Nephron progenitor cell (in vitro differentiated cells): ENCODE measurements around the gene ULK3.

Experiments used
- DNase-seq: peaks from one replicate; pipeline ENCODE4 v3.0.0; 2021
- H3K27ac Mint-ChIP-seq: 2 replicates; pipeline ENCODE4 v1.8.0; 2021; ENCODE audit warnings: mild to moderate bottlenecking, moderate library complexity, mixed read lengths
- H3K27me3 Mint-ChIP-seq: 2 replicates; pipeline ENCODE4 v1.8.0; 2021; ENCODE audit warnings: mild to moderate bottlenecking, low read depth, mixed read lengths; ENCODE audit not compliant: poor library complexity
- H3K36me3 Mint-ChIP-seq: 2 replicates; pipeline ENCODE4 v1.8.0; 2021; ENCODE audit warnings: low read depth, mixed read lengths
- H3K4me1 Mint-ChIP-seq: 2 replicates; pipeline ENCODE4 v1.8.0; 2021; ENCODE audit warnings: mixed read lengths
- H3K4me3 Mint-ChIP-seq: 2 replicates; pipeline ENCODE4 v1.8.0; 2021; ENCODE audit warnings: mild to moderate bottlenecking, moderate library complexity, mixed read lengths
- H3K9me3 Mint-ChIP-seq: 2 replicates; pipeline ENCODE4 v1.8.0; 2021; ENCODE audit warnings: mild to moderate bottlenecking, moderate library complexity, mixed read lengths
- TF ChIP-seq, protein P1 (sequence below): fragments of 200-600 bp; sonication (generic); IDR thresholded peaks from 2 replicates; pipeline ENCODE4 v1.5.0; 2021; ENCODE audit warnings: antibody characterized with exemption

The ULK3 gene

DNA sequence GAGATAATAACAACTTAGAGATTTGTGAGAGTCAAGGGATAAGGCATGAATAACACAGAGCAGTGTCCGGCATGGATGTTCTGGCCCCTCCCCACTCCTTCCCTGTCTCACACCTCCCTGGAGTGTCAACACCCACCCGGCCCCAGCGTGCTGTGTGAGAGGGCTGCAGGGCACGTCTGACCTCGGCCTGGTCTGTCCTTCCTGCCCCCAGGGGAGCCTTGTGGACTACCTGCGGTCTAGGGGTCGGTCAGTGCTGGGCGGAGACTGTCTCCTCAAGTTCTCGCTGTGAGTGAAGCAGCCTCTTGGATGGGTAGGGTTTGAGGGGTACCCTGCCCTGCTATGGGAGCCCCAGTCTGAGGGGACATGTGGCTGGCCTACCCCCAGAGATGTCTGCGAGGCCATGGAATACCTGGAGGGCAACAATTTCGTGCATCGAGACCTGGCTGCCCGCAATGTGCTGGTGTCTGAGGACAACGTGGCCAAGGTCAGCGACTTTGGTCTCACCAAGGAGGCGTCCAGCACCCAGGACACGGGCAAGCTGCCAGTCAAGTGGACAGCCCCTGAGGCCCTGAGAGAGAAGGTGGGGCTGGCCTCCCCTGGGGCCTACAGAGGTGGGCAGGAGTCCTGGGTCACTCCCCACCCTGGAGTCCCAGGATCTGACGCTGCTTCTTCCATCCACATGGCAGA is 41.5 kb downstream of the ULK3 start:
- peaks cover 17% of the 10 kb centered on the region for H3K36me3 Mint-ChIP-seq
- TF ChIP-seq, protein P1, sequence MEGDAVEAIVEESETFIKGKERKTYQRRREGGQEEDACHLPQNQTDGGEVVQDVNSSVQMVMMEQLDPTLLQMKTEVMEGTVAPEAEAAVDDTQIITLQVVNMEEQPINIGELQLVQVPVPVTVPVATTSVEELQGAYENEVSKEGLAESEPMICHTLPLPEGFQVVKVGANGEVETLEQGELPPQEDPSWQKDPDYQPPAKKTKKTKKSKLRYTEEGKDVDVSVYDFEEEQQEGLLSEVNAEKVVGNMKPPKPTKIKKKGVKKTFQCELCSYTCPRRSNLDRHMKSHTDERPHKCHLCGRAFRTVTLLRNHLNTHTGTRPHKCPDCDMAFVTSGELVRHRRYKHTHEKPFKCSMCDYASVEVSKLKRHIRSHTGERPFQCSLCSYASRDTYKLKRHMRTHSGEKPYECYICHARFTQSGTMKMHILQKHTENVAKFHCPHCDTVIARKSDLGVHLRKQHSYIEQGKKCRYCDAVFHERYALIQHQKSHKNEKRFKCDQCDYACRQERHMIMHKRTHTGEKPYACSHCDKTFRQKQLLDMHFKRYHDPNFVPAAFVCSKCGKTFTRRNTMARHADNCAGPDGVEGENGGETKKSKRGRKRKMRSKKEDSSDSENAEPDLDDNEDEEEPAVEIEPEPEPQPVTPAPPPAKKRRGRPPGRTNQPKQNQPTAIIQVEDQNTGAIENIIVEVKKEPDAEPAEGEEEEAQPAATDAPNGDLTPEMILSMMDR = no peak
- peaks cover 2% of the 10 kb centered on the region for H3K27me3 Mint-ChIP-seq
- DNase-seq = no peak
- H3K4me3 Mint-ChIP-seq = no peak overlapping the region
- no peaks in the 10 kb centered on the region for H3K9me3 Mint-ChIP-seq
- no peaks in the 10 kb centered on the region for H3K4me1 Mint-ChIP-seq
- no peak overlapping the region for H3K27ac Mint-ChIP-seq

DNA sequence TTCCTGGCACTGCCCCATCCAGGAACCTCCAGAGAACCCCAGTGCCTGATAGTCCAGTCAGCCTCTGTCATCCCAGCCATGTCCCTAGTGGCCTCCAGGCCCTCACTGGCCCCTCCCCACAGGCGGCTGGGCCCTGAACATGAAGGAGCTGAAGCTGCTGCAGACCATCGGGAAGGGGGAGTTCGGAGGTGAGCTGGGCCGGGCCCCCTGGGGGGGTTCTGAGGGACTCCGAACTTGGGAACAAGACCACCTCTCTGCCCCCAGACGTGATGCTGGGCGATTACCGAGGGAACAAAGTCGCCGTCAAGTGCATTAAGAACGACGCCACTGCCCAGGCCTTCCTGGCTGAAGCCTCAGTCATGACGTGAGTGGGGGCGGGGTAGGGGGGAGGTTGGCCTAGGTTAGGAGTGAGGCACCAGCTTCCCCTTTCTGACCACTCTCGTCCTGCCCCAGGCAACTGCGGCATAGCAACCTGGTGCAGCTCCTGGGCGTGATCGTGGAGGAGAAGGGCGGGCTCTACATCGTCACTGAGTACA is 42.3 kb downstream of the ULK3 start:
- H3K27ac Mint-ChIP-seq = no peak overlapping the region
- H3K27me3 Mint-ChIP-seq = no peaks in the 10 kb centered on the region
- TF ChIP-seq, protein P1 = no peak
- no peak for DNase-seq
- H3K9me3 Mint-ChIP-seq = no peaks in the 10 kb centered on the region
- H3K4me1 Mint-ChIP-seq = no peaks in the 10 kb centered on the region
- H3K4me3 Mint-ChIP-seq = no peak overlapping the region
- peaks cover 17% of the 10 kb centered on the region for H3K36me3 Mint-ChIP-seq

DNA sequence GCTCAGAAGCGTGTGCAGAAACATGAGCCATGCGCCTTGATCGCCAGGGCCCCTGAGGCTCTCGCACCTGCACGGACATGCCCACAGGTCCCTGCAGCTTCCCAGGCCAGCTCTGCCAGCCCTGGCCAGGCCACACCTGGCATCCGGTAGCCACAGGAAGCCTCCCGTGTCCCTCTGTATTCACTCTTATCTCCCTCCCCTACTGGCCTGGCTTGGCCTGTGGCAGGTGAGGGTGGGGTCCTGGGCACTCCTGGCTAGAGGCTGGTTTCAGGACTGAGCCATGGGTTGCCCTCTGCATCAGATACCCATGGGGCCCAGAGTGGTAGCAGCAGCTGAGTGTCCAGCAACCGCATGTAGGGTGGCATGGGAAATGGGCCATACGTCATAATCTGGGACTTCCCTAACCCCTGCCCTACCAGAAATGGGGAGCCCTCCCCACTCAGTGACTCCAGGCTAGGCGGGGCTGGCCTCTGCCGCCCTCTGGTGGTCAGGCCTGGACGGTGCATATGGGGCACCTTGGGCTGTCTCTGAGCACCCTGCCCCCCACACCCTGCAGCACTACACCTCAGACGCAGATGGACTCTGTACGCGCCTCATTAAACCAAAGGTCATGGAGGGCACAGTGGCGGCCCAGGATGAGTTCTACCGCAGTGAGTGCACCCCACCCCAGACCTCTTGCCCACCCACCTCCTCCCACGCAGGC is 42.9 kb downstream of the ULK3 start:
- peak; percentile 80 for DNase-seq
- Mint-ChIP-seq H3K9me3 (no peaks in the 10 kb centered on the region), H3K4me1 (no peaks in the 10 kb centered on the region), H3K4me3 (no peak overlapping the region), H3K36me3 (peaks cover 16% of the 10 kb centered on the region), H3K27ac (no peak overlapping the region), H3K27me3 (no peaks in the 10 kb centered on the region)
- TF ChIP-seq, protein P1 = peak; percentile 95

DNA sequence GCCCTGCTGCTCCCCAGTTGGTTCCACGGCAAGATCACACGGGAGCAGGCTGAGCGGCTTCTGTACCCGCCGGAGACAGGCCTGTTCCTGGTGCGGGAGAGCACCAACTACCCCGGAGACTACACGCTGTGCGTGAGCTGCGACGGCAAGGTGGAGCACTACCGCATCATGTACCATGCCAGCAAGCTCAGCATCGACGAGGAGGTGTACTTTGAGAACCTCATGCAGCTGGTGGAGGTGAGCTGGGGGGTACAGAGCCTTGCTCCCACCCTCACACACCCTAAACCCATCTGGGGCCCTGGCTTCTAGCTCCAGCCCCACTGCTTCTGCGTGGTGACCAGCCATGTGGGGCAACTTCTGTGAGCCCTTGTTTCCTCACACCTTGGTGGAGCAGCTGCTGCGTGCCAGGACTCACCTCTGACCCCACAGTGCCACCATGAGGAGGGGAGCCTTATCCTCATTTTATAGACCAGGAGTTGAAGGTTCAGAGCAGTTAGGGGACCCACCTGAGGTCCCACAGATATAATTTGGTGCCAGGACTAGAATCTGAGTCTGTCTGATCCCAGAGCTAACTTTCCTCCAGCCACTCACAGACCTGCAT is 43.6 kb downstream of the ULK3 start:
- no peak overlapping the region for H3K4me3 Mint-ChIP-seq
- H3K36me3 Mint-ChIP-seq = peaks cover 11% of the 10 kb centered on the region
- H3K27me3 Mint-ChIP-seq = no peaks in the 10 kb centered on the region
- DNase-seq = no peak
- H3K4me1 Mint-ChIP-seq = no peaks in the 10 kb centered on the region
- no peaks in the 10 kb centered on the region for H3K9me3 Mint-ChIP-seq
- H3K27ac Mint-ChIP-seq = no peak overlapping the region
- TF ChIP-seq, protein P1 = no peak

DNA sequence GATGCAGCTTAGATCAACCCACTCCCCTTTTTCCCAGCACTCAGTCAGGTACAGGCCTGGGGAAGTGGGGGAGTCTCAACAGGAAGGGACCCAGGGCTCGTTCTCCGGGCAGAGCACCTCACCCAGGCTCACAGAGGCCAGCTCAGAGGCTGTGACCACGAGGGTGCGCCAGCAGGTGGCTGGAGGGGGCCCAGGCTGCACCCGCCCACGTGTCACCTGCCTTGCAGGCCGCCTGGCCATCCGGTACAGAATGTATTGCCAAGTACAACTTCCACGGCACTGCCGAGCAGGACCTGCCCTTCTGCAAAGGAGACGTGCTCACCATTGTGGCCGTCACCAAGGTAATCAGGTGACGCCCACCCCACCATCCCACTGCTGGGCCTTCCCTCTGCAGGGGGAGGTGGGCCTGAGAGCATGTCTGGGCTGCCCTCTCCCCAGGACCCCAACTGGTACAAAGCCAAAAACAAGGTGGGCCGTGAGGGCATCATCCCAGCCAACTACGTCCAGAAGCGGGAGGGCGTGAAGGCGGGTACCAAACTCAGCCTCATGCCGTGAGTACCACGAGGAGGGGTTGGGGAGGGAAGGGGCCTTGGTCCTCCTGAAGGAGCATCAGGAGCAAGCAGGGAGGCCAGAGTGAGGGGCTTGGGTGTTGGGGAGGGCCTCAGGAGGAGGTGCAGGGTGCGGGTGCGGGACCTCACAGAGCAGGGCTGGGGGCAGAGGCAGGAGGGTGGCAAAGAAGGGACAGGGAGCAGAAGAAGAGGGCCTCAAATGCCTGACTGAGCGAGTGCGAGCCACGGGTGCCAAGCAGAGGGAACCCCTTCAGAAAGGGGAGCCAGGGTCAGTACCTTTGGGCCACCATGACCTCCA is 44.3 kb downstream of the ULK3 start:
- H3K4me1 Mint-ChIP-seq = no peaks in the 10 kb centered on the region
- DNase-seq = no peak
- H3K9me3 Mint-ChIP-seq = no peaks in the 10 kb centered on the region
- no peak overlapping the region for H3K27ac Mint-ChIP-seq
- H3K4me3 Mint-ChIP-seq = no peak overlapping the region
- TF ChIP-seq, protein P1 = no peak
- no peaks in the 10 kb centered on the region for H3K27me3 Mint-ChIP-seq
- H3K36me3 Mint-ChIP-seq = peaks cover 5% of the 10 kb centered on the region
